HuH-7.5 (cell line): Measurements from ENCODE around the gene MOB3A.

Experiments
- DNase-seq: peaks from one replicate; pipeline ENCODE4 v3.0.0; 2011; ENCODE audit warnings: low spot score

MOB3A gene

DNA sequence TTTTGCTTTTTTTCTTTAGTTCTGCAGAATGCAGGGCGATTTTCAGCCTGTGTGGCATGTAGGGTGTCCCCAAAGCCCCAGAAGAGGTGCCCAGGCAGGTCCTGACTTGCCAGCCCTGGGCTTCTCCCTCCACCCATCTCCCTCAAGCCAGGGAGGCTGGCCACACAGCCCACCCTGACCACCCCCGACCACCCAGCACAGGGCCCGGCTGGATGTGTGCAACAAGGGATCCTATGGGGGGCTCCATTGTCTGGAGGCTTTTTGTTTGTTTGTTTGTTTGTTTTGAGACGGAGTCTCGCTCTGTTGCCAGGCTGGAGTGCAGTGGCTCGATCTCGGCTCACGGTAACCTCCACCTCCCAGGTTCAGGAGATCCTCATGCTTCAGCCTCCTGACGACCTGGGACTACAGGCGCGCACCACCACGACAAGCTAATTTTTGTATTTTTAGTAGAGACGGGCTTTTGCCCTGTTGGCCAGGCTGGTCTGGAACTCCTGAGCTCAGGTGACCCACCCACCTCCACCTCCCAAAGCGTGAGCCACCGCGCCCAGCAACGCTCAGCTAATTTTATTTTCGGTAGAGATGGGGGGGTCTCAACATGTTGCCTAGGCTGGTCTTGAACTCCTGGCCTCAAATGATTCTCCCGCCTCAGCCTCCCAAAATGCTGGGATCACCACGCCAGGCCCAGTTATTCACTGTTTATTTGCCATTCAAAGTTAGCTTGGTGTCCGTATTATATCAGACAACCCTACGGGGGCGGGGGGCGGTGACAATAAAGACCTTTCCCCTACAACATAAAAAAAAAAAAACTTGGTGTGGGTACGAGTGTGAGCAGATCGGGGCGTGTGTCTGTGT lies 37.3 kb downstream of the MOB3A start:
- DNase-seq, result no peak

DNA sequence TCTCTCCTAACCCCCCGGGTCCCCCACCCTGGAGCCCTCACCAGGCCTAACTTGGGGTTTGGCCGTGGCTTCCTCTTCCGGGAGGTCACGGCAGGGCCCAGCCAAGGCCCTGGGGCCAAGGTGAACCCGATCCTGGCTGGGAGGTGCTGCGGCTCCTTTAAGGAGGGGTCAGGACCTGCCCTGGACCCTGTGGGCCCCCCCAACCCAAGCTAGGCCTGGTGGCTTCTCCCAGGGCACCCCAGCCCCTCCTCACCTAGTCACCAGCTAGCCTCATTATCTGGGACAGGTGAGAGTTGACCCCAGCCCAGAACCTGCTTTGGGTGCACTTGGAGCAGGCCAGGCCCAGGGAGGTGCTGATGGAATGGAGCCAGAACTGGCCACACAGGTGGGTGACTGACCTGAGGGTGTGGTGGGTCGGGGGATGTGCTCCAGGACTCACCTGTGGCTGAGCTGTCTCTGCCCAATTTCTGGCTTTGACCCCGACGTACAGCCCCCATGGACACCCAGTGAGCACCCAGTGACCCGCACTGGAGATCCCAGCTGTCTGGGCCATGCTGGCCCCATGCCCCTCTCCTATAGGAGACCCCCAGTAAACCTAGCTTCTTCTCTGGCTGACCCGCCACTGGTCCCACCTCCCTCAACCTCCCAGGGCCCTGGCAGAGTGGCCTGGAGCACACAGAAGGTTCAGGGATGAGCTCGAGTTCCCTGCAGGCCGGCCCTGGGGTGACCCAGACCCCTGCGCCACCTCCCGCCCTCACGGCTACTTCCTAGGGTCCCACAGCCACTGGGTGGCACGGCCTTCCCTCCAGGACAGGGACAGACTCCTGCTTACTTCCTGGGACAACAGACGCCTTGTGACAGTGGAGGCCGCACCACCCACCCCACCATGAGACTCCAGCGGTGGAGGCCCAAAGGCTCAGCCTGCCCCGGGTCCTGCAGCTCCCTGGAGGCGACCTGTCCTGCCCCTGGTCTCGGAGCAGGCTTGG lies 38.3 kb downstream of the MOB3A start:
- no peak for DNase-seq

DNA sequence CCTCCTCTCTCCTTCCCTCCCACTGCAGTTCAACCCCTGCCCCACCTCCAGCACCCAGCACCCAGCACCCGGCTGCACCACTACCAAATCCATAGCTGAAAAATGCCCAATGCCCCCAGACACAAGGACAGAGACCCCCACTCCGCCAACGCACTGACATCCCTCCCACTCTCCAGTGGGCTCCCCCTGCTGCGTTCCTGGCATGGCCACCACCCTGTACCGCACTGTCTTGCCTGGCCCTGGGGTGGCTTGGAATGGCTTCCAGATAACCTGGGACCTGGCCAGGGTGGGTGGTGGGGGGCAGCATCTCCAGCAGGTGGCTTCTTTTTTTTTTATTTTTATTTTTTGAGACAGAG lies 39.3 kb downstream of the MOB3A start:
- no peak for DNase-seq

DNA sequence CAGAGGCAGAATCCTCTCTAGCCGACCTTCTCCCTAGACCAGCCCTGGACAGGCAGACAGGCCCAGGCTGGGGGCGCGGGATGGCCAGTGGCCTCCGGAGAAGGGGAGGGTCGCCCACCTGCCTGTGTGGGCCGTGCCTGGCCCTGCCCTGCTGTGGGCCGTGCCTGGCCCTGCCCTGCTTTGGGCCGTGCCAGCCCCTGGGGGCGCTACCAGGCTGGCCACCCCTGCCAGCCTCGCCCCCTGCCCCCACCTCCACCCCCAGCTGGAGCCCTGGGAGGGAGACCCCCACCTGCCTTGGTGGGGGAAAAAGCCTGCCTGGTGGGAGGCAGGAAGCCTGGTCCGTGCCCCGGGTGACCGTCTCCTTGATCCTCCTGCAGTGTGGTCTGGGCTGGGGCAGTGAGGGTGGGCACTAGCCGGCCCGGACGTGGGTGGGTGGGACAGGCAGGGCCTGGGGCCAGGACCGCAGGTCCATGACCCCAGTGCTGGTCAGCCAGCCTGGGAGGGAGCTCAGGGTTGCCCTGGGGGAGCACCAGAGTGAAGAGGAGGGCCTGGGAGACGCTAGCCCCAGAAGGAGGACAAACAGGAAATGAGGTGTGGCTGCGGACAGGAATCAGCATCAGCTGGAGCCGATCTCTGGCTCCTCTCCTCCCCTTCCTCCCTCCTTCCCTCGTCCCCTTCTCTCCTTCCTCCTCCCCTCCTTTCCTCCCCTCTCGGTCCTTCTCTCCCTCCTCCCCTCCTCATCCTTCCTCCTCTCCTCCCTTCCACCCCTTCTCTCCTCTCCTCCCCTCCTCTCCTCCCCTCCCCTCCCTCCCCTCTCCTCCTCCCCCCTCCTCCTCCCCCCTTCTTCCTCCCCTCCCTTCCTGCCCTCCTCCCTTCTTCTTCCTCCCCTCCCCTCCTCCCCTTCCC lies 39.9 kb downstream of the MOB3A start:
- no peak for DNase-seq

DNA sequence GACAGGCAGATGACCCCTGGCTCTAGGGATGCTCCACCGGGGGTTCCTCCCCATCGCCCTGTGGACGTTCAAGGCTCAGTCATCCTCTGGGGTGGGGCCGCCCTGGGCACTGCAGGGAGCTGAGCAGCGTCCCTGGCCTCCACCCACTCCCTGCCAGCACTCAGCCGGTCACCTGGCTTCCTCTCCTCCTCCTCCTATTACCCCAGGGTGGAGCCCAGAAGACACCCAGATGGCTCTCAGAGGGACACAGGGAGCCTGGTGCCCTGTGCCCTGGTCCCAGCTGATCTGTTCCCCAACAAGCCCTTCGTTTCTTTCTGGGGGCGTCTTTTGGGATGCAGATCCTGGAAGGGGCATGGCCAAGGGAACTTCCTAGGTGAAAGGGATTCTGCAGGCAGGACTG lies 41.4 kb downstream of the MOB3A start:
- DNase-seq, result no peak

DNA sequence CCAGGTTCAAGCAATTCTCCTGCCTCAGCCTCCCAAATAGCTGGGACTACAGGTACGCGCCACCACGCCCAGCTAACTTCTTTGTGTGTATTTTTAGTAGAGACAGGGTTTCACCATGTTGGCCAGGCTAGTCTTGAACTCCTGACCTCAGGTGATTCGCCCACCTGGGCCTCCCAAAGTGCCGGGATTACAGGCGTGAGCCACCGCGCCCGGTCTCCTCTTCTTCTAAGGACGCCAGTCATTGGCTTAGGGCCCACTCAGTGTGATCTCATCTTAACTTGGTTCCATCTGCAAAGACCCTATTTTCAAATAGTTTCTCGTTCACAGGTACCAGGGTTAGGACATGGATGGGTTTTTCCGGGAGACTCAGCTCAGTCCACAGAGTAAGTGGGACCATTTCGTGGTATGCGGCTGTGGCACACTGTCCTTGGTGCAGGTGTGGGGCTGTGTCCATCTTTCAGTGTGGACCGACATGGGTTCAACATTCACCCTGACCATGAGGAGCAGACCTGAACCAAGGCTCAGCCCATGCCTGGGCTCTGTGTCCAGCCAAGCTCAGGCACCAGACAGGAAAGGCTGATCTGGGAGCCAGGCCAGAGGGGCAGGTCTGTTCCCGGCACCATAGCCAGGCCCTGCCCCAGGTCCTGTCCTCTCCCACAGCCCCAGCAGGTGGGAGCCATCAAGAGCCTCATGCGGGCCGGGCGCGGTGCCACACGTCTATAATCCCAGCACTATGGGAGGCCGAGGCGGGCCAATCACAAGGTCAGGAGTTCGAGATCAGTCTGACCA lies 42.3 kb downstream of the MOB3A start:
- no peak for DNase-seq

DNA sequence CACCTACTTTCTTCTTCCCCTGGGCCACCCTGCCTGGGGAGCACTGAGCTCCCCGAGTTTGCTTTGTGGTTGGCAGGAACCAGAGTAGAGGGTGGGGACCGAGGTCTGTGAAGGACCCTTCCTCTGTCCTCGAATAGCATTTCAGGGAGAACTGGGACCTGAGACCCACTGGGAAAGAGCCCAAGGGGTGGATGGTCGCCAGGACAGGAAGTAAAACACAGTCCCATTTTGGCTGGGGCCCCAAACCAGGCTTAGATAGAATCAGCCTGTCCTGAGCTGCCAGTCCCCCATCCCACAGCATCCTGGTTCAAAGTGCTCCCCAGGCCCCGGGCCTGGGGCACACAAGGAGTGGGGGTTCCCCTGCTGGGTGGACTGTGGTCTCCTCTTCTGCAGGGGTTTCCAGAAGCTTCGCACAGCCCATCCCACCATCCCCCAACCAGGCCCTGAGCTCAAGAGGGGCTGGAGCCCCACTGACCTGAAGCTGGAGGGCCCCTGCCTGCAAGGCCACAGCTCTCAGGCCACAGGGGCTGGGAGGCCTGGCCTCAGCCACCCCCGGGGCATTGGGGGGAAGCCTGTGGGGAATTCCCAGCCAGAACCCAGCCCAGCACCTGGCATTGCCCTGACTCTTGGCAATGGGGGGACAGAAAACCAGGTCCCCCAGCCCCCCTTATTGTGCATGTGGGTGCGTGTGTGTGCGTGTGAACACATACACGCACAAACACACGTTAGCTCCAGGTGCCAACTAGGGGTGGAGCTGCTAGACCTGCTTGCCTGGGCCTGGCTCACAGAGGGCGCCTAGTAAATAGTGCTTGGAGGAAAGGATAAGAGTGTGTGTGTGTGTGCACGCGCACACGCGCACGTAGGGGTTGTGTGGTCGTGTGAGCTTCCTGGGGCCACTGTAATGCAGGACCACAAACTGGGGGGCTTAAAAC lies 44.1 kb downstream of the MOB3A start:
- no peak for DNase-seq

DNA sequence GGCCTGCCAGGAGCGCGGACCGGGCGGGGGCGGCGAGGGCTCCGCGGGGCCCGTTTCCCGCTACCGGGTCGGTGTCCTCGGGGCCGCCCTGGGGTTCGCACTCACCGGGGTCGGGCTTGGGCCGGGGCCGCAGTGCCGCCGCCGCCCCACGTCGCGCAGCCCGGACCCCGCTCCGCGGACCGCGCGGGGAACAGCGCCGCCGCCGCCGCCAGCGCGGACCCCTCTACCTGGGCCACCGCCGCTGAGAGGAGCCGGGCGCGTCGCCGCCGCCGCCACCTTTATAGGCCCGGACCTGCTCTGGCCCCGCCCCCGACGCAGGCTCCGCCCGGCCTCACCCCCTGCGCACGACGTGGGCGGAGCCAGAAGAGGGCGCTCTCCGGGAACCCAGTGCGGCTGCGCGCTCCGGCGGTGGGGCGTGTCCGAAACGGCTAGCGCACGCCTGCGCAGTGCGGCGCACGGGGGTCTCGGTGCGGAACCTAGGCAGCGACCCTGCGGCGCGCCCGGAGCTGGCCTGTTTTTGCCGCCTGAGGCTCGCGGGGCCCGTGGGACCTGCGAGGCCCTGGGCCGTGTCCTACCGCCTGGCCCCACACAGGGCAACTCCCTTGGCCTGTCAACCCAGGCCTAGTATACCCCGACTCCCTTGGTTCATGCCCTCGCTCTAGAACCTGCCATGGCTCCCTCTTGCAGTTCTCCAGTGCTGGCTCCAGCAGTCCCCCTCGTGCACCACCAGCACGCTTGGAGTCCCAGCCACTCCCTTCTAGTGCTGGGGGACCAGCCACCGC lies 44.9 kb downstream of the MOB3A start, which contains the start of gene MKNK2:
Gene MKNK2 (minus strand): TSS at position 254 of the 782 bp plus-strand sequence. CDS start 393 bp downstream, outside the sequence.
- peak; percentile 92 for DNase-seq

DNA sequence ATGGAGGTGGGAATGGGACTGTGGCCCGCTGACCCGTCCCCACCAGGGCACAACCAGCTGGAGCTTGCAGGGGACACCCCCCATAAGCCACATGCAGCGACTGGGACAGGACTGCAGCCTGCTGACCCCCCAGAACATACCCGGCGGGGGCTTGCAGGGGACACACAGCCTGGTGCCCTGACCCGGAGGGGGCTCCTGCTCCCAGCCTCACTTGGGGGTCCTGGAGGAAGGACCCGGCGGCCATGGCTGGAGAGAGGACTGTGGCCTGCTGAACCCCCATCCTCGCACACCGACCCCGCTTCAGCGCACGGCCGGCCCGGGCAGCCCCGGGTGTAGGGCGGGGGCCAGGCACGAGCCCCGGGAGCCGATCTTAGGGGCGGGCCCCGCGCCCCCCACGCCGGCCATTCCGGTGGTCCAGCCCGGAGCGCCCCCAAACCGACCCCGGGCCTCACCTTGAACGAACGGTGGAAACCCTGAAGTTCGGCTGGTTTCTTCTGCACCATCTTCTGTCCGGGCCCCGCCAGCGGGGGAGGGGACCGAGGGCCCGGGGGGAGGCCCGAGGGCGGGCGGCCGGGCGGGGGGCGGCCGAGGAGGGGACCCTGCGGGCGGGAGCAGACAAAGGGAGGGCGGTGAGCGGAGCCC lies 45.7 kb downstream of the MOB3A start:
- no peak for DNase-seq

DNA sequence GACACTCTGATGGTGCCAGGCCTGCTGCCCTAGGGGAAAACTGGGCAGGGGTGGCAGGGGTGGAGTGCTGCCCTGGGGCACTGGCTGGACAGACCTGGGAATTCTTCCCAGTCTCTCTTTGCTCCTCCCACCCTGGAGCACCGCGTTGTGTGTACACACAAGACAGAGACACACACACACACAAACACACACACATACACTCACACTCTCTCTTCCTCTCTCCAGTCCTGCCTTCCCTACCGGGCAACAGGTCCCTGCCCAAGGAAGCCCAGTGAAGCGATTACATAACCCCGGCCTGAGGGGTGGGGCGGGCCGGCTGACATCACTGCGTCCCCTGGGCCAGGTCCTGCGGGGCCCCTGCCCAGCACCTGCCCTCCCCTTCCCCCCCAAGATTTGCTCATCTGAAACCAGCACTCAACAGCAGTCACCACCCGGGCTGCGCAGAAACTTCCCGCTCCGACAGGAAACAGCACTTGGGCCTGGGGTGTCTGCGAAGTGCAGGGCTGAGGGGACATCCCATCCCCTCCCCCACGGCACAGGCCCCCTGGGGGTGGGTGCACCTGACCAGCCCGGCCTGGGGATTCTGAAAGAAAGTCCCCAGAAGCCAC lies 46.3 kb downstream of the MOB3A start:
- DNase-seq, result peak; percentile 98

DNA sequence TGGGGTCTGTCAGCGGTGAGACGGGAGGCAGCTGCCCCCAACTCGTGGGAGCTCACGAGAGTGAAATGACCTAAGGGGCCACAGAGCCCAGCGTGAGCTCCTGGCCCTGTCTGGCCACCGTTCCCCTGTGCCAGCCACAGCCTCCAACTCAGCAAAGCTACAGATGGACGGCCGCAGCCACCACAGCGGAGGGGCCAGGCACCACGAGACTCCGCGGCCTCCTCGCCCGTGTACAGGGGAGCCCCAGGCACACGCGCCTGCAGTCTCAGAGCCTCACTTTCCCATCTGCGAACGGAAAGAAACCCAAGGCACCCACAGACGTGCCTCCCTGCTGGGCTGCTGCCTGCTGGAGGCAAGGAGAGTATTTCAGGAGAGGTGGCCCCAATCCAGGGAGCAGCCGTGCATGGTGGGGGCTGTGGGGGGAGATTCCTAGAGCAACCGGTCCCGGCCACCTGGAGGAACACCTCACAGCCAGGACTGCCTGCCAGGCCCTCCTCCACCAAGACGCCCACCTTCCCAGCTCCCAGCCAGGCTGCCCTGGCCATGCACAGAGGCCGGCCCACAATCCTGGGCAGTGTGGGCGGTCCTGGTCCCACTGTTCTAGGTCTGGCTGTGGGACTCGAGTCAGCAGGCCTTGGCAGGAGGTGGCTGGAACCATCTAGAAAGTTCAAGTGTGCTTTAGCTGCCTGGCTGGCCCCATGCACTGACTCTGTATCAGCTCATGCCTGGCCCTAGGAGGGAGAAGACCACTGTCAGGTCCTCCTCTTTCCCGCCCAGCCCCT lies 47.0 kb downstream of the MOB3A start:
- DNase-seq, result no peak

DNA sequence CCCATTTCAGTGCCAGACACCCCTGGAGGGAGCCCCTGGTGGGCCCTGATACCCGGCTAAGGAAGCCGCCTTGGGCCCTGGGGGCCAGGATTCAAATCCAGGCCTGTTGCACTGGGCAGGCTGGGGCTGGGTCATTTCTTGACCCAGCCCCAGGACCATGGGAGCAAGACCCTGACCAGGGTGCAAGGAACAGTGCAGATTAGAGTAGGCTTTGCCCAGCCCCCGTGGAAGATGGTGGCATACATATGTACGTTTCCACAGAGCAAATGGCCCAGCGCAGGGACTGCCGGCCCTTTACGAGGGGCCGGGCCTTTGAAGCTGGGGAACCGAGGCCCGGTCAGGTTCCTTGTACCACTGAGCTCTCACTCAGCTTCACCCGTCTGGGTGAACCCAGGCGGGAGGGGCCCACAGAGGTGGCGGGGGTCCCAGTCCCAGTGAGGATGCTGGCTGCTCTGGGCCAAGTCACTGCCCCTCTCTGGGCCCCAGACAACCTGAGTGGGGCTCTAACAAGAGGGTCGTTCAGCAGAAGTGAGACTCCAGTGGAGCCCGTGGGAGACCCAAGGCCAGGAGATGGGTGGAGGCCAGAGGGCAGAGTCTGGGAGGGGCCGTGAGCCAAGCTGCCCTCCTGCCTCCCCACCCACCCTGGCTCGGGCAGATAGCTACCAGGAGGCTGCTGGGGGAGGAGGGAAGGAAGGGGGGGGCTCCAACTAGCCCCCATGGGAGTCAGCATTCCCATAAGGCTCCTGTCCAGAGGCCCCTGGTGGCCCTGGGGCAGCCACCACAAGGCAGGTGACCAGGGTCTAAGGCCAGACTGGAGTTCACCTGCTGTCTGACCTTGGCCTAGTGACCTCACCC lies 47.8 kb downstream of the MOB3A start:
- no peak for DNase-seq

DNA sequence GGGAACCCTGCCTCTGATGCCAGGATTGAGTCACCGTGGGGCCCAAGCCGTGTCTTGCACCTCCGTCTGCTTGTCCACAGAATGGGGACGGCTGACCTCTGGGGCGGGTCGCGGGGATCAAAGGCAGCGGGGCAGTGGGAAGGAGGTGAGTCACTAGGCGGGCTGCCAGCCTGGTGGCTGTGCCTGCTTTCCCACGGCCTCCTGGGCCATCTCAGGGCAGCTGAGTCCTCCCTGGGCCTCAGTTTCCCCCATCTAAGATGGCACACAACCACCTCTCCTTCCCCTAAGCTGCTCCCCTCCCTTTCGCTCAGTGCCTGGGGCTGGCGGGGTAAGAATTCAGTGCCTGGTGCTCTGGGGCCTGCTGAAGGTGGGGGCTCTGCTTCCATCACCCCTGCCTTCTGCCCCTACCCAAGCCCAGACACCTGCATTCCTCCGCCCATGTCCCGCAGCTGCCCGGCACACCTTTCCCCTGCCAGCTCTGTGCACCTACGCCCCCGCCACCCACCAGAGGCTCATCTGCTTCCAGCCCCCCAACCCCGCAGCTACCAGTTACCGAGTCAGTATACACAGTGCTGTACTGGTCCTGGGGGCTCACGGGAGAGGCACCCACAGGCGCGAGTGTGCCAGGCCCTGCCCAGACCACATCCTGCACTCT lies 48.5 kb downstream of the MOB3A start:
- peak; percentile 23 for DNase-seq

DNA sequence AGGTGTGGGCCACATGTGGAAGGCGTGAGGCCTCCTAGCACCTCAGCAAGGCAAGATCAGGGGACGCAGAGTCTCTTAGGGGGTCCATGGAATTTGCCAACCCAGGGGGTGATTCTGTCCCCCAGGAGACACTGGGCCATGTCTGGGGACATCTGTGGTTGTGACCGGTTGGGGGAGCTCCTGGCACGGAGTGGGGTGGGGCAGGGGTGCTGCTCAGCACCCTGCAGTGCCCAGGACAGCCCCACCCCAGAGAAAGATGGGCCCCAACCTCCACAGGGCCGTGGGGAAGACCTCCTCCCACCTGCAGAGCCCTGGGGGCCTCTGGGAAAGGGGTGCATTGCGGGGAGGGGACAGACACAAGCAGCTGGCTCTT lies 49.1 kb downstream of the MOB3A start:
- DNase-seq, result no peak

DNA sequence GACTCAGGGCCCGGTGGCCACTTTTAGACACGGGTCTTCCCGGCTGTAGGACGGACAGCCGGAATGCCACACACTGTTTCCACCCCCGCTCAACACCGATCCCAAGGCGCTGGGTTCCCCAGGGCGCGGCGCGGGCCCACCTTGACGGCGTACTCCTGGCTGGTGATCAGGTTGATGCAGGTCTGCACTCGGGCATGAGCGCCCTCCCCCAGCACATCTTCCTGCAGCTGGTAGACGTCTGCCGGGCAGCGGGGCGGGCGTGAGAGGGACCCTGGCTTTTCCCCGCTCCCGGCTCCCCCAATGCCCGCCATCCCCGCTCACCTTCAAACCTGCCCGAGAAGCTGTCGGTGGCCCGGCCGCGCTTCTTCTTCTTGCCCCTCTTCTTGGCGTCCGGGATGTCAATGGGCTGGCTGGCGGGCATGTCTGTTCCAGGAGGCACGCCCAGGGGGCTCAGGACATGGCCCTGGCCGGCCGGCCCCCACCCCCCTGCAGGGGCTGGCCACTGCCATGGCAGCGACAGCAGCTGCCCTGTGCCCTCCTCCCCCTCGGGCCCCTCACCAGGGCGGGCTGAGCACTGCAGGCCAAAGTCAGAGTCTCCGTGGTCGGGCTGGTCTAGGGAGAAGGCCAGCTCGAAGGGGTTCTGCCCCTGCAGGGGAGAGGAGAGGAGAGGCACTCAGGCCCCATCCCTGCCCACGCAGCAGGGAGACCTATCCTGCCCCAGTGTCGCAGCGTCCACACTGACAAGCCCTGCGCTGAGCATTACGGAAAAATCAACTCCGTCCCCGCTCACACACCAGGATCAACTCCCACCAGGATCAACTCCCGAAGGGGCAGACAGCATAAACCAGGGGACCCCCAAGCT lies 49.8 kb downstream of the MOB3A start:
- DNase-seq, result no peak
